T-cell (primary cell): ENCODE results near the gene SAMD15. TPM values are rescaled to one million over a fixed set of nuclear protein-coding genes. Genes with fewer than 3 reads are reported as not detected.
A peak's percentile ranks its signal among the peaks of the same experiment; 100 is the strongest.

Experiments
- ATAC-seq, 4 experiments: fragments of 200-7000 bp in 3 of 4; fragments of 150-1000 bp in 1 of 4; cut with Tn5 transposase; replicated peaks in 1 of 4; 1 replicate in 3 of 4; 2 replicates in 1 of 4; pipeline ENCODE4 v1.10.0; 2021; ENCODE audit warnings: moderate library complexity in 3 of 4, mild to moderate bottlenecking in 2 of 4, moderate number of reproducible peaks in 1 of 4
- CTCF ChIA-PET, 2 donors: fragments of 300-600 bp; sonication (Branson Sonifier 250); formaldehyde crosslinking; loops; one replicate each; lab custom pipeline; 2022; ENCODE audit warnings: antibody characterized with exemption in 2 of 2; lab: Charles Lee
- POLR2A ChIA-PET, 2 donors: fragments of 300-600 bp; sonication (Branson Sonifier 250); formaldehyde crosslinking; loops; one replicate each; lab custom pipeline; 2022; ENCODE audit warnings: antibody characterized with exemption in 2 of 2; lab: Charles Lee
- DNase-seq, 35 experiments: peaks; one replicate each; pipeline versions ENCODE4 v3.0.0 to v3.0.0-alpha.2; 2013 to 2023
- H3K27ac ChIP-seq: one replicate; pipeline ENCODE4 v1.5.1; 2013; ENCODE audit warnings: low read length
- H3K27me3 ChIP-seq, 2 experiments: replicated peaks in 1 of 2; 1 replicate in 1 of 2; 2 replicates in 1 of 2; pipeline versions ENCODE4 v1.6.1 to v1.7.0; 2013; ENCODE audit warnings: low read length in 1 of 2, mixed read lengths in 1 of 2; ENCODE audit not compliant: control insufficient read depth in 2 of 2, insufficient read depth in 2 of 2; ENCODE audit errors: extremely low read depth in 1 of 2
- H3K36me3 ChIP-seq, 2 donors: 1 replicate in 1 of 2; 2 replicates in 1 of 2; pipeline versions ENCODE4 v1.6.1 to v1.7.0; 2013; ENCODE audit warnings: low read length in 1 of 2; ENCODE audit not compliant: control insufficient read depth in 2 of 2, insufficient read depth in 1 of 2; ENCODE audit errors: extremely low read depth in 1 of 2
- H3K4me1 ChIP-seq, 2 experiments: 1 replicate in 1 of 2; 2 replicates in 1 of 2; pipeline versions ENCODE4 v1.6.1 to v1.7.0; 2013; ENCODE audit warnings: low read length in 2 of 2, mixed read lengths in 1 of 2; ENCODE audit not compliant: insufficient read depth in 2 of 2, control insufficient read depth in 1 of 2; ENCODE audit errors: extremely low read depth in 1 of 2
- H3K4me3 ChIP-seq, 2 donors: 1 replicate in 1 of 2; 2 replicates in 1 of 2; pipeline versions ENCODE4 v1.5.1 to v1.7.0; 2013; ENCODE audit warnings: mild to moderate bottlenecking in 2 of 2, low read length in 1 of 2, moderate library complexity in 1 of 2; ENCODE audit not compliant: control insufficient read depth in 1 of 2; ENCODE audit errors: extremely low read depth in 1 of 2
- H3K9me3 ChIP-seq: 2 replicates; pipeline ENCODE4 v1.7.0; 2013
- H3K27ac Mint-ChIP-seq, 2 donors: one replicate each; pipeline ENCODE4 v1.8.0; 2020 to 2021; ENCODE audit warnings: mild to moderate bottlenecking in 2 of 2, mixed read lengths in 2 of 2
- H3K27me3 Mint-ChIP-seq, 2 donors: one replicate each; pipeline ENCODE4 v1.8.0; 2021 to 2022; ENCODE audit warnings: mixed read lengths in 2 of 2
- H3K36me3 Mint-ChIP-seq: one replicate; pipeline ENCODE4 v1.8.0; 2021; ENCODE audit warnings: mixed read lengths
- H3K4me1 Mint-ChIP-seq, 3 donors: one replicate each; pipeline ENCODE4 v1.8.0; 2020 to 2022; ENCODE audit warnings: mixed read lengths in 3 of 3, mild to moderate bottlenecking in 1 of 3
- H3K4me3 Mint-ChIP-seq, 3 donors: one replicate each; pipeline ENCODE4 v1.8.0; 2020 to 2022; ENCODE audit warnings: mild to moderate bottlenecking in 3 of 3, mixed read lengths in 3 of 3, moderate library complexity in 3 of 3
- H3K9me3 Mint-ChIP-seq, 3 donors: one replicate each; pipeline ENCODE4 v1.8.0; 2020 to 2022; ENCODE audit warnings: mixed read lengths in 3 of 3
- WGBS: methylation state at CpG from one replicate; pipeline ENCODE4 v1.1.5; 2013; ENCODE audit warnings: missing lambda C conversion rate; ENCODE audit not compliant: insufficient coverage; 5-methylcytosine and 5-hydroxymethylcytosine counted together
- total RNA-seq, 35 experiments: library from RNA in 6 of 35; stranded (reverse) in 6 of 35; fragments of 120-200 nt in 1 of 35; gene quantifications; one replicate each; pipeline versions ENCODE4 v1.2.1 to v1.2.4 and lab custom pipeline; 2013 to 2026

The SAMD15 gene
- total RNA-seq, 5 donors from 2014 or later (not counting 1 experiment from before 2014, with no cell fraction given): 0.15 to 0.75 (median 0.33) TPM; not detected in 1

- Histone ChIP-seq H3K4me1 (peaks cover 3 to 6% of the 10 kb centered on the region in 2 experiments), H3K4me3 (no peak overlapping the region), H3K27me3 (no peaks in the 10 kb centered on the region), H3K36me3 (no peaks in the 10 kb centered on the region), H3K9me3 (no peaks in the 10 kb centered on the region), H3K27ac (no peak overlapping the region)
- peaks cover 31 to 44% (median 36%) of the 10 kb centered on the region in 3 donors for H3K4me1 Mint-ChIP-seq
- peak overlapping the region; percentile 57 to 59 for H3K27ac Mint-ChIP-seq
- no peaks in the 10 kb centered on the region for H3K27me3 Mint-ChIP-seq
- ChIA-PET POLR2A (no interaction called here), CTCF (interaction anchor here in 1 of 2 donors (0.6 kb wide), 1 partner anchor 46 kb away, joined by 5 read pairs; no protein-coding TSS in a partner anchor)
- WGBS: 11% methylated on average over 1 of the region's 1 CpG
- no peaks in the 10 kb centered on the region for H3K9me3 Mint-ChIP-seq
- peak in 3 of 4 experiments; percentile 30 to 60 (median 59) for ATAC-seq
- peaks cover 21% of the 10 kb centered on the region for H3K36me3 Mint-ChIP-seq
- DNase-seq: peak in 4 of 35 experiments; percentile 1 to 33 (median 7)
- H3K4me3 Mint-ChIP-seq: no peak overlapping the region
Observed at GRCh38 chr14:77369285-77369684, 7.9 kb upstream of the SAMD15 start.

DNA sequence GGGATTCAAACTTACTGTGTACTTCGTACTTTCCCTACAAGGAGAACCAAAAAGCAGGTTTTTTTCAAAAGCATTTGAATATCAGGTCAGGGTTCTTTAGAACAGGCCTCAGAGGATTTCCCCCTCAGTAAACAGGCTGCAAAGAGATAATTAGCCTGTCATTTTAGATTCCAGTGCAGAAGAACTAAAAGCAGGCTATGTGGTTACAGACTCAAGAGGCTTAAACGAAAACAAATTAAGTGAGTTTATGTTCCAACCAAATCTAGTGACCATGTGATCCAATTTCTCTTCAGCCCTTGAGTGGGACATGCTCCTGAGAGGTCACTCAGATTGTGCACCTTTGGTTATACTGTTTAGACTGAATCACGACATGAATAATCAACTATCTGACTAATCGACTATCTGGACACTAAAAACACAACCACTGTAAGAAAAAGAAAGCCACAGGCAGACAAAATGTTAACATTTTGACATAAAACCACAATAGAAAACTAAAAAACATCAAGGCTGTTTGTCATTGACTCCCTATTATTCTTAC lies 4.8 kb upstream of the SAMD15 start:
- peaks cover 8% of the 10 kb centered on the region for H3K36me3 Mint-ChIP-seq
- WGBS: 32% methylated on average over 4 of the region's 4 CpGs
- CTCF ChIA-PET: no interaction called here
- Histone ChIP-seq H3K27ac (no peak overlapping the region), H3K27me3 (no peaks in the 10 kb centered on the region), H3K36me3 (no peaks in the 10 kb centered on the region), H3K9me3 (no peaks in the 10 kb centered on the region), H3K4me3 (no peak overlapping the region), H3K4me1 (peaks cover 11 to 19% of the 10 kb centered on the region in 2 experiments)
- H3K4me3 Mint-ChIP-seq: peak overlapping the region in 1 of 3 donors; percentile 2
- POLR2A ChIA-PET: no interaction called here
- no peaks in the 10 kb centered on the region for H3K9me3 Mint-ChIP-seq
- ATAC-seq (no peak), DNase-seq (peak in 1 of 35 experiments; percentile 27)
- peak overlapping the region in 1 of 2 donors; percentile 48 for H3K27ac Mint-ChIP-seq
- peaks cover 45 to 63% (median 53%) of the 10 kb centered on the region in 3 donors for H3K4me1 Mint-ChIP-seq
- H3K27me3 Mint-ChIP-seq: no peaks in the 10 kb centered on the region

DNA sequence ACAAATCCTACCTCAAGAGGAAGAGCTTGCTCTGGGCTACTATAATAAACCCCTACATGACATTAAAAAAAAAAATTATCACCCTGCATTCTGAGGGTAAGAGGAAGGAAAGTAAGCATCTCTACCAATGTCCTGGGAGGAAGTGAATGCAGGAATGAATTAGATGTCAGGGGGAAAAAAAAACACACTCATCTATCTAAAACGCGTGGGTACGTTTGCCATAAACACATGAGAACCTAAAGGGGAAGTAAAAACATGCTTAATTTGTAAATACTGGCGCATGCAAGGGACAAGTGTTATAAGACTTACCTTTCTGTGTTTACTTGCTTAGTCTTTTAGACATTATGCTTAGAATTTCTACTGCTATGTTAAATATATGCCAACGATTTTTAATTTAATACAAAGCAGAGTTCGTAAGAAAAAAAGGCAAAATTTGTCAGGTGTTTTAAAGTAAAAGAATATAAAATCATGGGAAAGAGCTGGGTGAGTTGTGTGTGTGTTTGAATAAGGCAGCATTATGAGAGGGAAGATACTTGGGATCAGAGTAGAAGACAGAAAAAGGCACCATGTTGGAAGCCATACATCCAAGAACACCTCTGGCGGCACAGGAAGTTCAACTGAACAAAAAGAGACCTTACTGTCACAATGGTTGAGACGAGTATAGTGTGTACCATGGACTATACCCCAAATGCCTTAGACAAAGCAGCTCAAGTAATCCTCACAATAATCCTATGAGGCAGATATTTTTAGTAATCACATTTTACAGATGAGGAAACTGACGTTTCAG lies 1.8 kb upstream of the SAMD15 start:
- no peaks in the 10 kb centered on the region for H3K27me3 Mint-ChIP-seq
- H3K36me3 ChIP-seq: no peaks in the 10 kb centered on the region
- no peaks in the 10 kb centered on the region for H3K27me3 ChIP-seq
- H3K9me3 ChIP-seq: no peaks in the 10 kb centered on the region
- H3K27ac Mint-ChIP-seq: peak overlapping the region; percentile 37 to 75
- peaks cover 8% of the 10 kb centered on the region for H3K36me3 Mint-ChIP-seq
- H3K4me1 ChIP-seq: peaks cover 8 to 17% of the 10 kb centered on the region in 2 experiments
- ATAC-seq (no peak), DNase-seq (no peak)
- H3K27ac ChIP-seq: no peak overlapping the region
- no peaks in the 10 kb centered on the region for H3K9me3 Mint-ChIP-seq
- H3K4me1 Mint-ChIP-seq: peaks cover 34 to 50% (median 40%) of the 10 kb centered on the region in 3 donors
- ChIA-PET CTCF (no interaction called here), POLR2A (no interaction called here)
- peak overlapping the region in 2 of 3 donors; percentile 78 to 84 for H3K4me3 Mint-ChIP-seq
- WGBS: 80% methylated on average over 1 of the region's 9 CpGs
- no peak overlapping the region for H3K4me3 ChIP-seq

DNA sequence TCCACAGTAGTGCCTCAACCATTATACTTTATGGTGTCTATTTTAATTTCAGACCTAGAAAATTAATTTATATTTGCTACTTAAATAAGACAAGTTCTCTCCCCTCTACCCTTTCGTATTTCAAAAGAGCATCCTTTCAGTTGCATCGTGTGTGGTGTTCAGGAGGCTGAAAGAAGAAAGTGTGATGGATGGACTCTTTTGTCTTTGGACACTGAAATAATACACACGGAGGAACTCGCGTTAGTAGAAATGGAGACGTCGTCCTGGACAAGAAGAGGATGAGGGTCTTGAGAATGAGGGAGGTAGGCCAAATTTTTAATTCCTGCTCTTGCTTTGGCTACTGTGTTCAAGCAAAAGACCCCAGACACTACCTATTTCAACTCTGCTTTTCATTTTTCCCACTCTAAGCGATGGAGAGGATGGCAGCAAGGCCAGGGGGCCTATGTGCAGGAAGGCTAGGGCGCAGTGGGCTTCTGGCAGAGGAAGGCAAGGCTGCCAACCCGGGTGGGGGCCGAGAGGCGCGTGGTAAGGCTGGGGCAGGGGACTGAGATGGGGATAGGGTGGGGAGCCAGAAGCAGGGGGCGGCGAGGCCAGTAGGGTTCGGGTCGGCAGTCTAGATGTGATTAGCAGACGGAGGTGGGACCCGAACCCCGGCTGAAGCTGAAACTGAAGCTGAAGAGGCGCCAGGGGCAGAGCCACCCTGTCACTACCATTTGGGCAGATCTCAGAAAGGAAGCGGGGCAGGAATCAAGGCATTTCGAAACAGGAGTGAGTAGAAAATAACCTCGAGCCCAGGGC lies 1.0 kb upstream of the SAMD15 start:
- Histone ChIP-seq H3K4me3 (peak overlapping the region; percentile 95 to 98), H3K9me3 (no peaks in the 10 kb centered on the region), H3K36me3 (no peaks in the 10 kb centered on the region), H3K27me3 (no peaks in the 10 kb centered on the region), H3K4me1 (peaks cover 8 to 17% of the 10 kb centered on the region in 2 experiments), H3K27ac (peak overlapping the region; percentile 45)
- no peaks in the 10 kb centered on the region for H3K9me3 Mint-ChIP-seq
- ATAC-seq (peak; percentile 17 to 29 (median 23)), DNase-seq (peak in 24 of 35 experiments; percentile 1 to 35 (median 9))
- H3K27ac Mint-ChIP-seq: peak overlapping the region; percentile 62 to 75
- no peaks in the 10 kb centered on the region for H3K27me3 Mint-ChIP-seq
- ChIA-PET CTCF (interaction anchor here (0.5 to 1.5 kb wide), 5 partner anchors 55 to 579 kb away, joined by 3 to 12 read pairs (median 3); partner anchors contain the start of genes GSTZ1 (in 1 of the 2) and POMT2 (in 1 of the 2)), POLR2A (interaction anchor here in 1 of 2 donors (0.7 to 1.3 kb wide), 2 partner anchors 15 to 83 kb away, joined by 5 to 9 read pairs; no protein-coding TSS in a partner anchor)
- H3K36me3 Mint-ChIP-seq: peaks cover 8% of the 10 kb centered on the region
- peak overlapping the region in 2 of 3 donors; percentile 78 to 84 for H3K4me3 Mint-ChIP-seq
- WGBS: 0% methylated on average over 11 of the region's 24 CpGs
- H3K4me1 Mint-ChIP-seq: peaks cover 34 to 47% (median 40%) of the 10 kb centered on the region in 3 donors

GRCh38 chr14:77377502-77377844 lies 294 bp downstream of the SAMD15 start:
- Mint-ChIP-seq H3K4me3 (no peak overlapping the region), H3K27me3 (no peaks in the 10 kb centered on the region), H3K36me3 (peaks cover 8% of the 10 kb centered on the region), H3K27ac (no peak overlapping the region), H3K4me1 (peaks cover 31 to 38% (median 37%) of the 10 kb centered on the region in 3 donors), H3K9me3 (no peaks in the 10 kb centered on the region)
- Histone ChIP-seq H3K27ac (no peak overlapping the region), H3K36me3 (no peaks in the 10 kb centered on the region), H3K4me3 (peak overlapping the region; percentile 95 to 98), H3K4me1 (peaks cover 8 to 17% of the 10 kb centered on the region in 2 experiments), H3K9me3 (no peaks in the 10 kb centered on the region), H3K27me3 (no peaks in the 10 kb centered on the region)
- peak in 3 of 4 experiments; percentile 10 to 17 (median 13) for ATAC-seq
- ChIA-PET CTCF (interaction anchor here in 1 of 2 donors (0.6 to 1.5 kb wide), 5 partner anchors 56 to 280 kb away, joined by 3 to 12 read pairs (median 3); partner anchors contain the start of genes GSTZ1 and POMT2), POLR2A (interaction anchor here in 1 of 2 donors (1.3 kb wide), 1 partner anchor 82 kb away, joined by 9 read pairs; no protein-coding TSS in a partner anchor)
- WGBS: 8% methylated on average over 9 of the region's 10 CpGs
- DNase-seq: no peak
